Activated CD4-positive, alpha-beta T cell treated with anti-CD3 and anti-CD28 coated beads for 24 hours (primary cell): ENCODE measurements around the gene FAM107B.
A peak's percentile ranks its signal among the peaks of the same experiment; 100 is the strongest.

Source experiments
- DNase-seq, 2 donors: peaks; one replicate each; pipeline ENCODE4 v3.0.0-alpha.2; 2020; ENCODE audit warnings: low read depth in 2 of 2

FAM107B gene

DNA sequence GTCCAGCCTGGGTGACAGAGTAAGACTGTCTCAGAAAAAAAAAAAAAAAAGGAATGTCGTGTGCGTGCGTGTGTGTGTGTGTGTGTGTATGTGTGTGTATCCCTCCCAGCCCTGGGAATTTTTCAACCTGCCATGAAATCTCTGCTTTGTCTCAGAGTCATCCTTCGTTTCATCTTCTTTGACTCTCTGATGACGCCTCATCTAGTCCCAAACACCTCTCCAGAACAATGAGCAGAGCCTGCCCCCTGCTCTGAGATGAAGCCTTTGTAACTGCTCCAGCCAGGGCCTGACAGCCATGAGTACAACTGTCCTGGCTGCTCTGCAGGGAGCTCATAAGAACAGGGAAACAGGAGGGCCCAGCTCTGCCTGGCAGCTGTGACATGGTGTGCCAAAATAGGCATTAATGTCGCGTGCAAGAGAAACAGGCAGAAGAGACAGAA, 149.5 kb downstream of the FAM107B start:
- no peak for DNase-seq

DNA sequence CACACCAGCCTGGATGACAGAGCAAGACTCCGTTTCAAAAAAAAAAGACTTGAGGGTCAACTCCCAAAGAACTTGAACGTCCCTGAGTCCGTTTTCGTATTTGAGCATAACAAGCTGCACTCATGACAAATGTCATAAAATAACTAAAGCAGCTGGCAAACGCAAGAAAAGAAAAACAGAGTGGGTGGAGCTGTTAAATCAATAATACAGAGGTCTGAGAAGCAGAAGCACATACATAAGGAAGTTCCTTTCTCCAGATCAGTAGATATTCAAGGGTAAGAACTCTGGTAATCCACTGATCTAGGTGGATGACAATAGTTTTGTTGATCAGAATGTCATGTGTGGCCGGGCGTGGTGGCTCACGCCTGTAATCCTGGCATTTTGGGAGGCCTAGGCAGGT, 150.1 kb downstream of the FAM107B start:
- DNase-seq: no peak

DNA sequence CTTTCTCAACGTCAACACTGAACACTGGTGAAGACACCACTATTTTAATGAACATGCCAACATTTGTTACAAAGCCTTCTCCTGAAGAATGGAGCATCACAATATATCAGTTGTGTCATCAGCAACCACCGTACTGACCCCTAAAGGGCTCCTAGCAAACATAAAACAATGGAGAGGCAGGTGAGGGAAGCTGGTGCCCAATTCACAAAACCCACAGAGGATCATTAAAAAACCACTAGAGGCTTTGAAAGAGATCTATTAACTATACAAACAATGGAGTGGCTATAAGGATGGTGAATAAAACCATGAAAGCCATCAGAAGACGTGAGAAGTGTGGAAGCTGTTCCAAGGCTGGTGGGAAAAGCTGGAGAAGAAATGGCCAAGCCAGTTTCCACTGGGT, 150.8 kb downstream of the FAM107B start:
- DNase-seq: no peak

DNA sequence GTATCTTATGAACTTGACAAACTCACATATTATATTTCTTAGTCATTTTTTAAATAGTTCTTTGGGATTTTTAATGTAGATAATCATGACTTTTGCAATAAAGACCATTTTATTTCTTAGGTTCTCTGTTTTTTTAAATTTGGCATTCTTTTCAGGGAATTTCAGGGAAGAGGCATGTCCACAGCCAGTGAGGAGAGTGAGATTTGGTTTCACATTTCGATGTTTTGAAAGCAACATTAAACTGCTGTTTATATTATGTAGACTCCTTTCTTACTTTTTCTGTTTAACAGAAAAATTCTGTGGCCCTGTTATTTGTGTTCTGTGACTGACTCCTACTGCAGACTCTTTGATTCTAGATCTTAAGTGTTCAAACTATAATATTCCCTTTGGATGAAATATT, 153.7 kb downstream of the FAM107B start:
- DNase-seq: no peak

DNA sequence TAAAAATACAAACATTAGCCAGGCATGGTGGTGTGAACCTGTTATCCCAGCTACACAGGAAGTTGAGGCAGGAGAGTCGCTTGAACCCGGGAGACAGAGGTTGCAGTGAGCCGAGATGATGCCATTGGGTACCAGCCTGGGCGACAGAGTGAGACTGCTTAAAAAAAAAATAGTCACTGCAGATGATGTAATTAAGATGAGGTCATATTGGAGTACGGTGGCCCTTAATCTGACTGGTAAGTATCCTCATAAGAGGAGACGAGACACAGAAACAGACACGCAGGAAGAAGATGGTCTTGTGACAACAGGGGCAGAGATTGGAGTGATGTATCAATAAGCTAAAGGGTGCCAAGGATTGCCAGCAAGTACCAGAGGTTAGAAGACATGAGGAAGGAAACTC, 156.0 kb downstream of the FAM107B start:
- DNase-seq: no peak

DNA sequence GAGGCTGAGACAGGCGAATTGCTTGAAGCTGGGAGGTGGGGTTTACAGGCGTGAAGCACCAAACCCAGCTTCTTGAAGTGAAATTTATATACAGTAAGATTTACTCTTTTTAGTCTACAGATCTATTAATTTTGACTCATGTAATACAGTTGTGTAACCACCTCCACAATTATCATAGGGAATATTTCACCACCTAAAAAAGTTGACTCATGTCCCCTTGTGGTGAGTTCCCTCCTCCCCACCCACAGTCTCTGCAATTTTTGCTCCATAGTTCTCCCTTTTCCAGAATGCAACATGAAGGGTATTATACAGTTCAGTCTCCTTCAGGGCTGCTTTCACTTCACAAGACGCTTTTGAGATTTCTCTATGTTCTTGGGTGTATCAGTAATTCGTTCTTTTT, 156.8 kb downstream of the FAM107B start:
- DNase-seq: no peak

DNA sequence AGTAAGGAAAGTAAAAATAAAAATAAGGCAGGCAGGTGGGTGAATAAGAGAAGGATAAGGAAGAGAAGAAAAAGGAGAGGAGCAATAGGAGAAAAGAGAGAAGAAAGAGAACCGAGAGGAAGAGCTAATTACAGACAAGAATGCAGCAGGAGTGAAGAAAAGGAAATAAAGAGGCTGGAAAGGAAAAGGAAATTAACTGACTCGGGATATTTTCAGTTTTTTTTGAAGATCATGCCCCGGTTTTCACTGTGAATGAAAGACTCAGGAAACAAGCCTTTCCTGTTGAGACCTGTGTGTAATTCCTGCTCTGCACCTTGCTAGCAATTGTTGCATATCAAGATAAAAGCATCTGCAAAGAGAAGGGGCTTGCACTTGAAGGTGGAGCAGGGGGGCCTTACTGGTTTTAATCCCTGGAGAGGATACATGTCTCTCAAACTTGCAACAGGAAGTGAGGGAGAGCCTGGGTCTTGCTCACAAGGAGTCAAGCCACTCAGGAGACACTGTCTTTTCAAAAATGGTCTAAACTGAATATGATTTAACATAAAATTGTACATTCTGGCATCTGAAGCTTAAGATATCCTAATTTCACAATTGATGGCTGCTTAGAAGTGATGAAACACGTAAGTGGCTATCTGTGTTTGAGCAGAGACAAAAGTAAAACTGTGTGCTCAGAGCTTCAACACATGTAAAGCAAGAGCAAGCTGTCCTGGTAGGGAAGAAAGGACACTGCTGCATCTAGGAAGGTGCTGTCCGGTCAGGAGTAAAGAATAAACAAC, 157.6 kb downstream of the FAM107B start:
- DNase-seq: no peak

DNA sequence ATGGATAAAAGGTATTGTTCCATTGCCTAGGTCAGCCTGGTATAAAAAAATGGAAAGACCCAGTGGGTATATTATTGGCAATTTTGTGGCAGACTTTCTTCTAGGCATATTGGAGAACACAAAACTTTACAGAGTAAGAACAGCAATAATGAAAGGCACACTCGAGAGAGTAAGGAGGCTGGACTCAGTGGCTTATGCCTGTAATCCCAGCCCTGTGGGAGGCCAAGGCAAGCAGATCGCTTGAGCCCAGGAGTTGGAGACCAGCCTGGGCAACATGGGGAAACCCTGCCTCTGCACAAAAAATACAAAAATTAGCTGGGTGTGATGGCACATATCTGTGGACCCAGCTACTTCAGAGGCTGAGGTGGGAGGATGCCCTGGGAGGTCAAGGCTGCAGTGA, 158.2 kb downstream of the FAM107B start:
- DNase-seq: no peak

DNA sequence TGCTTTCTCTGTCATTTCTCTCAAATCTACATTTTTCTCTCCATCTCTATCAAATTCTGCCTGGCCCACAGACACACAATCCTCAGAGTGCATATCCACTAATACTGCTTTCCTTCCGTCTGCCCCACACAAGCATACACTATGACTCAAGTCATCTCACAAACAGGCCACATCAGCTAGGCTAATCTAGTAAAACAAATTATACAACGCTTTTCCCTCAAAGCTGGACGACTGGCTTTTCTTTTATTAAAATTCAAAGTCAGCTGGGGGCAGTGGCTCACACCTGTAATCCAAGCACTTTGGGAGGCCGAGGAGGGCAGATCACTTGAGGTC, 161.1 kb downstream of the FAM107B start:
- no peak for DNase-seq

DNA sequence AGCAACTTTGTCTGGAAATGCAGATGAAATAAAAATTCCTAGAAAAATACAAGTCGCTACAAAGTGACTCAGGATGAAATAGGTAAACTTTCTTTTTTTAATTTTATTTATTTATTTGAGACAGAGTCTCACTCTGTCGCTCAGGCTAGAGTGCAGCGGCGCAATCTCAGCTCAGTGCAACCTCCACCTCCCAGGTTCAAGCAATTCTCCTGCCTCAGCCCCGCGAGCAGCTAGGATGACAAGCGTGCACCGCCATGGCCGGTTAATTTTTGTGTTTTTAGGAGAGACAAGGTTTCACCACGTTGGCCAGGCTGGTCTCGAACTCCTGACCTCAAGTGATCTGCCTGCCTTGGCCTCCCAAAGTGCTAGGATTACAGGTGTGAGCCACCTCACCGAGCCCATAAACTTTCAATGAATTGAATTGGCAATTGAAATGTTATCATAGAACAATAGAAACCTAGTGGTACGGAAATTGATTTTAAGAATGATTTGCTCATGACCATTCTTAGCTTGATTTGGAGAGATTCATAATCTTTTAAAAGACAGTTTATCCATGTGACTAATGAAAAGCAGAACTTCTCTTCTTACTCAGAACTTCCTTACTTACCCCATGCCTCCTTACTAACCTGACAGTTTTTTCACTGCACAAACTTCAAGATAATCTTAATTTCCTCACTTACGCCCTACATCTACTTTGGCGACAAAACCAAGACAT, 161.7 kb downstream of the FAM107B start:
- no peak for DNase-seq

DNA sequence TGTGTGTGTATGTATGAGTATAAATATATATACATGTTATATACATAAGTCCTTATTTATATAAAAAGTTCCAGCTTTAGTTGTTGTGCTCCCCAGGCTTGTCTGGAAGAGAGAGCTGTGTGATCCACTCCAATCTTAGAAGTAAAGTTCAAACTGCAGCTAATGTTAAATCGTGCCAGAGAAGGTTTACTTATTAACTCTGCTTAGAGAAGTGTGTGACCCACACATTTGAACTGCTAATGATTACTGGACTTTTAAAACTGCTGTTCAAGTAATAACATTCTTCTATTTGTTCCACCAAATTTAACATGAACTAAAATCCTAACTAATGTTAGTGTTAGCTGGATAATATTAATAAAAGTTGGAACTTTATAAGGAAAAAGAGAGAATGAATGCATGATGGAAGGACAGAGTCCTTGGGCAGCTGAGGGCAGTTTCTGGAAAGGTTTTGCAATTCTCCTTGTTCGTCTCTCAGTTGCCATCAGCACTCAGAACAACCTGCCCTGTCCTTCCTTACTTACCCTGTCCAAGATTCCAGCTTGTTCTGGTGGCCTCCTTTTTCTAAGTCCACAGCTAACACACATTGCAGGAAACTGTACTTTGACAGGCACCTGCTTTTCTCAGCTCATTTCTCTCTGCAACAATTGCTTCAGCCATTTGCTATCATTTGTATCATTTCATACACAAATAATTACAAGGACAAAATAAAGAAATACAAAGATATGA, 162.6 kb downstream of the FAM107B start:
- no peak for DNase-seq

DNA sequence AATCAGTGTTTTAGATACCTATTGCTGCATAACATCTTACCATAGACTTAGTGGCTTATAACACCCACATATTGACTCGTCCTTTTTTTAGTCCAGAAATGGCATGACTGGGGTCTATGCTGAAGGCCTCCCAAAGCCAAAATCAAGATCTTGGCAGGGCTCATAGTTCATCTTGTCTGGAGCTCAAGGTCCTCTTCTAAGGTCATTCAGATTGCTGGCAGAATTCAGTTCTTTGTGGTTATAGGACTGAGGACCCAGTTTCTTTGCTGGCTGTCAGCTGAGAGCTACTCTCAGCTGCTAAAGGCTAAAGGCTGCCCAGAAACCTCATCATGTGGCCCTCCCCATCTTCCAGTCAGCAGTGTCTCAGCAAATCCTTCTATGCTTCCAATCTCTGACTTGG, 165.5 kb downstream of the FAM107B start:
- DNase-seq: no peak

DNA sequence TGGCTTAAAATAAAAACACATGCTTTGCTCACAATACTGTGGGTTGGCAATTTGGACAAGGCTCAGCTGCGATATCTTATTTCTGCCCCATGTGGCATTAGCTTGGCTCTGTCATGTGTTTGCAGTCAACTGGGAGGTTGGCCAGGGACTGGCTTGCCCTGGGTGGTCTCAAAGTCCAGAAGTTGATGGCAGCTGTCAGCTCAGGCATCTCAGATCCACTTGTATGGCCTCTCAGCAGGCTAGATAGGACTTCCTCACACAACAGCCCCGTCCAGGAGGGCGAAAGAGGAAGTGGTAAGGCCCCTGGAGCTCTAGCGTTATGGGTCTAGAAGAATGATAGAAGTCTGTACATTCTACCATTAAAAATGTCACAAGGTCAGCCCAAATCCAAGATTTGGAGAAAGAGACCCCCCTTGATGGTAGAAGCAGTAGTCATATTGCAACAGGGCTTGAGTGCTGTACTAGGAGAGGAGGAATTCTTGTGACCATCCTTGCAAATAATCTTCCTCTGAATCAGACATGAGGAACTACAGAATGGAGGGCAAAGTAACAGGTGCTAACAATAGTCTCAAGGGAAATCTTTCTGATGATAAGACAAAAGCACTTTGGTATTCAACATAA, 166.2 kb downstream of the FAM107B start:
- DNase-seq: no peak

DNA sequence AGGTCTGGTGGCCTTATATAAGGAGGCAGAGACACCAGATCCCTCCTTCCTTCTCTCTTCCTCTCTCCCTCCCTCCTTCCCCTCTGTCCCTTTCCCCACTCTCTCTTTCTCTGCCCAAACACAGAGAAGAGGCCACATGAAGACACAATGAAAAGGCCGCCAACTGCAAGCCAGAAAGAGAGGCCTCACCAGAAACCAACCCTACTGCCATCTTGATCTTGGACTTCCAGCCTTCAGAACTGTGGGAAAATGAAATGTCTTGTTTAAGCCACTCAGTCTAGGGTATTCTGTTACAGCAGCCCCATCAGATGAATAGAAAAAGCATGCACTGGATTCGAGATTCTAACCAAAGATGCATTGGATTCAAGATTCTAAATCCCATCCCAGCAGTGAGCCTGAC, 168.1 kb downstream of the FAM107B start:
- DNase-seq: no peak

DNA sequence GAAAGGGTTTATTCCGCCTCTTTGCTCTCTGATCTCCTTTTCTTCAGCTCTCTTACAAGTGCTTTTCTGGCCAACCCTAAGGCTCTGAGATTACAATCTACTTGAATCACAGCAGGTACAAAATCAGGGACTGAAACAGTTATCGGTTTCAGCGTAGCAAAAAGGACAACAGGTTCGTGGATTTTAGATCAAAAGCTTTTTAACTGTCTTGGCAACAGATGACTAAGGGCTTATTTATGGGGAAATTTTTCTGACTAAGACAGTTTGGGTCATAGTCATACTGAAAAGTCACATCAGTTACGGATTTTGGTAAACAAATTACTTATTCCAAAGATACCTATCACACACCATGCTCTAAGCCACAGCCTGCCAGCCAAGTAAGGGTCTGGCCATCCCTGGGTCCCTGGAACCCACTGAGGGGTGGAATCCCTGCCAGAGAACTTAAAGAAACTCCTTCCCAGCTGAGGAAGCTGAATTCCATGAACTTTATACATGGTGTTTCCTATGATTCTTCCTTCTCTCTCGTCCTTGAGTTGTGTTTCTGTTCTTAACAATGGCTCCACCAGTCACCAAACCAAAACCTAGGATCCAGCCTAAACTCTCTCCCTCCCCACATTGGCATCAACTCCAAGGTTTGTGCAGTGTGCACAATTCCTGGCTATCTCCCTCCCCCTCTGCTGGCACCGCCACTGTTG, 169.3 kb downstream of the FAM107B start:
- no peak for DNase-seq

DNA sequence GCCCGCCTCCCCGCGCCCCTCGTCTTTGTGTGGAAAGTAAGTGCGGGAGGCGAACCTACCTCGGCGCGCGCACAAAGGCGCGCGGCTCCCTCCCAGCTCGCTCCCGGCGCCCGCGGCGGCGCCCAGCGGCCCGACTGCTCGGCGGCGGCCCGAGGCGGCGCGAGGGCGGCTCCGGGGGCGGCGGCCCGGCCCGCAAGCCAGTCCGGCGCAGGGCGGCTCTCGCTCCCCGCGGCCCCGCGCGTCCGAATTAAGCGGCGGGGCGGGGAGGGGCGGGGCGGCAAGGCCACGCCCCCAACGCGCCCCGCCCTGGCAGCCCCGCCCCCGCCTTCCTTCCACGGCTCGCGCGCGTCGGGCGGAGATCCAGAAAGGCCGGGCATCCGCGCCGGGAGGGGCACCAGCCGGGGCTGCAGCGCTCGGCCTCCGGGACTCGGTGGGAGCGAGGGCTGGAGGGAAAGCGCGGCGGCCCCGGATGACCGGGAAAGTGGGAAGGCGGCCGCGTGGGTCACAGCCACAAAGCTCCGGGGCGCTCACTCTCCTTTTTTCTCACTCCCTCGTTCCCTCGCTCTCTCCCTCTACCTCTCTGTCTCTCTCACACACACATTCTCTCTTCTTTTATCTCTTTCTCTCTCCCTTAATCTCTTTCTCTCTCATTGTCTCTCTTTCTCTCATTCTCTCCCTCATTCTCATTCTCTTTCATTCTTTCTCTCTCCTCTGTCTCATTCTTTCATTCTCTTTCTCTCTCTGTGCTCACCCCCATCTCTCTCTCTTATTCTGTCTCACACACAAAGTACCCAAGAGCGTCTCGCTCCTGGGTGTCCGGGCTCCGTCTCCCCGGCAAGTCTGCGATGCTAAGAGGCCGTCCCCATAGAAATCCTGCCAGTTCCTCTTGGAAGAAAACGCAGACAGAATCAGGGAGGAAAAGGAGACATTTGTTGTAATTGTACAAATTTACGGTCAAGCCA, 170.2 kb downstream of the FAM107B start:
- DNase-seq: peak; percentile 55 to 57

DNA sequence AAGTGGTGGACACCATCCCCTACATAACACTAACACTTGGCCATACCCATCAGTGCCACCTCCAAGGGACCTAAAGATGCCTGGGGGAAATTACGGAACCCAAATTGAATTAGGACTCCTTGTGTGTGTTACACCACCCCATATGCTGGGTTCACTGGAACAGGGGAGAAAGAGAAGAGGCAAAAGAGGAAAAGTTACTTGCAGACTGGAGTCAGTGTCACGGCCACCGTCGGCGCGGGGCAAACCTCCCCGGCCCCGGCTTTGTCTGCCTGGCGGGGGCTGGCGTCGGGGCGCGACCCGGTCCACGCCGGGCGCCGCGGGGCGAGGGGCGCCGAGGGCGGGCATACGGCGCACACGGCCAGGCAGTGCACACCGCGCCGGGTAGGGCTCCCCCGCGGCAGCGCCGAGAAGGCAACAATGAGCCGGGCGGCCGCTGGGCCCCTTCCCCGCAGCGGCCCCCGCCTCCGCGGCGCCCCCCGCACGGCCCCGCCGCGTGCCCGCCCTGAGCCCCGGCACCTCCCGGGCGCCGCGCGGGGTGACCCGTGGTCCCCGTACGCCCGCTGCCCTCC, 171.1 kb downstream of the FAM107B start:
- DNase-seq: no peak

DNA sequence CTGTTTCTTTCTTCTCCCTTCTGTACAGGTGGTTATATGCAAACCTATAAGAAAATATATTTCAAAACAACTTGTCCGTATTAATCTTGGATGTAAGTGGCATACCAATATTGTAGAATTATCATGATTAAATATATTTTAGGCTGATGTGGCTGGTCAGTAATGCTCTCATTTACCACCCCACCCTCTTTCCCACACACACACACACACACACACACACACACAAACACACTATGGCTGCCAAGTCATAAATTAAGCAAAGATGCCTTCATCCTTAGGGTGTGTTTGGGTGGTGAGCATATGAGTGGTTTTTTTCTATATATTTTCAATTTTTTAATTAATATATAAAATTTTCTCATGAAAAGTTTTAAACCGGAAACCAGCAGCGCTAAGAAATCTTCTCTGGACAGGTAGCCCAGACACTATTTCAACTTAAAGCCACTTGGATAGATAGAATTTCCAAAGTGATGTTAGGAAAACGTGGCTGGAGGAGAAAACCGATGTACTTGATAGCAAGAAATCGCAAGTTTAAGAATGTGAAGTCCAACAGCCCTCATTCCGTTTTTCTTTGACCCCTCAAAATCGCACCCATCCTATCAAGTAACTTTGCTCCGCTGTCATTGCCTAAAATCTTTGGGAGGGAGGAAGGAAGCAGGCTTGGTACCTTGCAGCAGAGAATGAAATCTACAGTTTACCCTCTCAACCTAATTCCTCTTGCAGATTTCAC, 171.7 kb downstream of the FAM107B start:
- no peak for DNase-seq

DNA sequence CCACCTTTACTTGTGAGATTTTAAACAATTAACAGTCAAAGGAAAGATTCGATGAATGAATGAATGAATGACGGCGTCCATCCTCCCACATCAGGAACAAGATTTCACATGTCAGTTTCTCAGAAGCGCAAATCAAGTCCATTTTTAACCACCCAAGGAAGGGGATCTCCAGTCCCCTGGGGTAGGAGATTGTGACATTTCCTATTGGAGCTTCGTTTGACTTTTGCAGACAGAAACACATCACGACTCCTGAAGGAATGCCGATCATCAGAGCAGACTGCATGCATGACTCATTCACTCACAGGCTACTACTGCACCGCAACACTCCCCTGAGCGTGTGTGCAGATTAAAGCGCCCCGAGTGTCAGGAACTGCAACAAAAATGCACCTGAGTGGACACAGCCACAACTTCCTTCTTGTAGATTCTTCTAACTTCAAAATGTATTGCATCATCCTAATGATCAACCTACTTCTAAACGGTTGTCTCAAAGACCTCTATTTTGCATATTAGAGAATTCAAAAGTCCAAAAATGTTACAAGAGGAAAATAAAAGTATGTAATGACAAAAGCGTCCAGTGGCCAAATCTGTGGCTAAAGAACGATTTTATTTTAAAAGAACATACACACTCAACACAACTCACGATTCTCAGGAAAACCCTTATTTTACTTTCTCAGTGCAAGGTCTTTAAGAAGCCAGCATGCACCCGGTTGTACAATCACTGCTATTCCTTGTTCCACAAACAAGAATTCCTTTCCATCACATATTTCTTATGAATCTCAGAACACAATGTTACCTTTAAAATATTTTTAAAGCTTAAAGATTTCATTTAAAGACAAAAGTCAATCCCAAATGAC, 172.6 kb downstream of the FAM107B start:
- DNase-seq: no peak
